GM19099 (cell line): ENCODE data around the gene FCGR1A.
"Not testable (repeated sequence)": the region's sequence is repeated elsewhere in the genome, so short reads cannot be mapped to it uniquely, and the experiment has no call there.

ENCODE experiments used
- POLR2A ChIP-seq: IDR thresholded peaks from 3 replicates; pipeline ENCODE4 v1.6.1; 2011; ENCODE audit warnings: low read depth; ENCODE audit not compliant: insufficient read length; ENCODE audit errors: extremely low read depth

The FCGR1A gene

DNA sequence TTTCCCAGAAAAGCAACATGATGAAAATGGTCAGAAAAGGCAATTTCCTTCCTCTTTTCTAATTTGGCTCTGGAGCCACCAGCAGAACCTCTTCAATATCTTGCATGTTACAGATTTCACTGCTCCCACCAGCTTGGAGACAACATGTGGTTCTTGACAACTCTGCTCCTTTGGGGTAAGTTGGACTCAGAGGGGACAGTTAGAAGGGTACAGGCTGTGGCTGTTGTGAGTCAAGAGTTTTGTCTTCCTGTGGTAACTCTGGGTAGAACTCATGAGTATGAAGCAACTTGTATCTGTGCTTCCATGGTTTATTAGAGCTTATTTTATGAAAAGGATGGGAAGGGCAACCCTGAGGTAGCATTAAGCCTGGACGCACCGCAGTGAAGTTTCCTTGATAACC lies at the start of gene FCGR1A:
FCGR1A (plus strand) TSS at position 95 of the 400 bp plus-strand sequence; CDS start at position 145, 50 bp downstream.
- not testable (repeated sequence) for TF ChIP-seq POLR2A

DNA sequence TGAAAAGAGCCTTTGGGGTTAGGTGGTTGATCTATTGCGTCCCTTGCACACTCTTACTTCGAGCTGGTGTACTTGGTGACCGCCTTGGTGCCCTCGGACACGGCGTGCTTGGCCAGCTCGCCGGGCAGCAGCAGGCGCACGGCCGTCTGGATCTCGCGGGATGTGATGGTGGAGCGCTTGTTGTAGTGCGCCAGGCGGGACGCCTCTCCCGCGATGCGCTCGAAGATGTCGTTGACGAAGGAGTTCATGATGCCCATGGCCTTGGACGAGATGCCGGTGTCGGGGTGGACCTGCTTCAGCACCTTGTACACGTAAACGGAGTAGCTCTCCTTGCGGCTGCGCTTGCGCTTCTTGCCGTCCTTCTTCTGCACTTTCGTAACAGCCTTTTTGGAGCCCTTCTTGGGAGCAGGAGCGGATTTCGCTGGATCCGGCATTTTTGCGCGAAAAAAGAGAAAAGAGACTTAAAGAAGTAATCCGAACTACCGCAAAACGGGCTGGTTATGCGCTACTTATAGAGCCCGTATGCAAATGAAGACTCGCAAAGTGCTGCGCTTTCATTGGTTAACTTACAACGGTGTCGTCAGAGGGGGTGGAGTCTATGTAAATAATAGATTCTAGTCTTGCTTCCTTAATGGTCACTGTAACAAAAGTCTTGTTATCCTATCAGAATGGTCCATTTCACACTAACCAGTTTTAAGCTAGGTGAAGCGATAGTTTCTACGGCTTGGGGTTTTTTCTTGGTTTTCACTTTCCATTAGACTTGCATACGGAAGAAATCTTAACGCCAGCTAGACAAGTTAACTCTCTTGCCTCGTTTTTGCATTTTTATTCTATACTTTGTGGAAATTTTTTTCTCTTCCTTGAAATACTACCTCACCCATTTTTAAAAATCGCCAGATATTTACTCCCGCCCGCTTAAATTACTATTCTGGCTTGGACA lies 29.7 kb downstream of the FCGR1A start:
- TF ChIP-seq POLR2A: peak; percentile 62

DNA sequence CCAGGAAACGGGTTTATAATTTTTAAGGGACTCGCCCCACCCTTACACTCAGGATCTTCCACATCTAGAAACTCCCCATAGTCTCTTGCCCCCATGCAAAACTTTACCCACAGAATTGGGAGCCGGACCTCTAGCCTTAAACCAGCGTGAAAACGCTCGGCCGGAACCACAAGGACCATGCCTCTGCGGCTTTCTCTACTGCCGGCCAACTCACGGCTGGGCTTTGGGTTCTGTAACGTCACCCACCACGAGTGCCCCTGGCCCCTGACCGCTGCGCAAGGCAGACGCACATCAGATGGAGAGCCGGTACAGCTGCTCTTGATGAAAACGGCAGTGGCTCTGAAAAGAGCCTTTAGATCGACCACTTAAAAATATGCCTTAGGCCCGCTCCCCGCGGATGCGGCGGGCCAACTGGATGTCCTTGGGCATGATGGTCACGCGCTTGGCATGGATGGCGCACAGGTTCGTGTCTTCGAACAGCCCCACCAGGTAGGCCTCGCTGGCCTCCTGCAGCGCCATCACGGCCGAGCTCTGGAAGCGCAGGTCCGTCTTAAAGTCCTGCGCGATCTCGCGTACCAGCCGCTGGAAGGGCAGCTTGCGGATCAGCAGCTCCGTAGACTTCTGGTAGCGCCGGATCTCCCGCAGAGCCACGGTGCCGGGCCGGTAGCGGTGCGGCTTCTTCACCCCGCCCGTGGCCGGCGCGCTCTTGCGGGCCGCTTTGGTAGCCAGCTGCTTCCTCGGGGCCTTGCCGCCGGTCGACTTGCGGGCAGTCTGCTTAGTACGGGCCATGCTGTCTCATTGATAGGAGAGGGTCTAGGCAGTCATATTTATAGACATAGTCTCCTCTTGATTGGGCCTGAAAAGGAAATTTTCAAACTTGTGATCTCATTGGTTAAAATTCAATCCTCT lies 30.7 kb downstream of the FCGR1A start:
- peak; percentile 88 for TF ChIP-seq POLR2A
